Activated CD8-positive, alpha-beta memory T cell treated with anti-CD3 and anti-CD28 coated beads for 48 hours (primary cell): Measurements from ENCODE around the gene LY6G6D.

Source experiments
- DNase-seq, 3 experiments: peaks; one replicate each; pipeline ENCODE4 v3.0.0-alpha.2; 2020; ENCODE audit warnings: low read depth in 2 of 3, low spot score in 2 of 3

LY6G6D gene

GRCh38 chr6:31734247-31734820 lies 19.2 kb downstream of the LY6G6D start:
- no peak for DNase-seq

- DNase-seq, result no peak
These were observed 19.8 kb downstream of the LY6G6D start for GRCh38 chr6:31734821-31735406.

DNA sequence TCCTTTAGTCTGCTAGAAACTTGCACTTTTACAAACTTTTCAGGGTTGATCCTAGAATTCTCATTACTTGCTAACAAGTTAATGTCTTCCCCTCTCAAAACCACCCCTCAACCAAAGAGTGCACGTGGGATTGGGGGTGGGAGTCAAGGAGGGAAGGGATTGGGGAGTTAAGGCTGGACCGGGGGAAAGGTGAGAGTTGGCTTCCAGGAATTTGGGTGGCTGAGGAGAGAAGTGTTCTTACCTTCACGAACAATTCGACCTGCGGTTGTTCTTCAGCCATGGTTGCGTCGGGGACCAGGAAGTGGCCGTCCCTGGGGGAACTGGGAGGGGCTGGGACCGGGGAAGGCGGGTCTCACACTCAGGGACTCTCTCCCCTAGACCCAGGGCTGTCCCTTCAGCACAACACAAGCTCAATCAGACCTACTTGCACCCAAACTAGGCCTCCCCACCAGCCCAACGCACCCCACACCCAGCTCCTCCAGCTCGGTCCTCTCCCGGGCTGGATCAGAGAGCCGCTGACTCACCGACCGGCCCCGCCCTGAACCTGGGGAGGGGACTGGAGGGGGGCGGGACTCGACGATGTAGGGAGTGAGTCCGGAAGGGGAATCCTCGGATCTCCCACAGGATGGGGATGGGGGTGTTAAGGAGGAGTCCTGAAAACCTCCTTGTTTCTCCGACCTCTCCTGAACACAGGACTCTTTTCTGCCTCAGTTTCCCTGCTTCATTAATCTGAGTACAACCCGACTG lies 21.0 kb downstream of the LY6G6D start, which contains the start of gene CLIC1:
Gene CLIC1 (minus strand): TSS at position 510 of the 747 bp plus-strand sequence. CDS start 230 bp downstream, at position 280.
- peak; percentile 56 to 62 (median 58) for DNase-seq

DNA sequence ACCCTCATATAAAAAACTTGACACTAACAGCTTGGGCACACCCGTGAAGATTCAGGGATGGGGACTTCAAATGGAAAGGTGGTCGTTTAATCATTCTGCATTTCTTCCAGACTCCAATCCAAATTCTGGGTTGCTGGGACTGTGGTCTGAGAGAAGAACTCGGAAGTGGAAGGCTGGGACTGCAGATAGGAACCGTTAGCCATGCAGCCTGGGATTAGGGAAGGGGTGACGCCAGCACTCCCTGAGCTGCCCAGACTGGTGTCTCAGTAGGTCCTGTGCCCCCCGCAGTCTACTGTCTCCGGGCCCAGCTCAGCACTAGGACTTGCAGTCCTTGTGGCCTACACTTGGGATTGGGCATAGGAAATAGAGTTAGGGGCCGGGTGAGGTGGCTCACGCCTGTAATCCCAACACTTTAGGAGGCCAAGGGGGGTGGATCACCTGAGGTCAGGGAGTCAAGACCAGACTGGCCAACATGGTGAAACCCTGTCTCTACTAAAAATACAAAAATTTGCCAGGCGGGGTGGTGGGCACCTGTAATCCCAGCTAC lies 21.7 kb downstream of the LY6G6D start:
- DNase-seq, result no peak

DNA sequence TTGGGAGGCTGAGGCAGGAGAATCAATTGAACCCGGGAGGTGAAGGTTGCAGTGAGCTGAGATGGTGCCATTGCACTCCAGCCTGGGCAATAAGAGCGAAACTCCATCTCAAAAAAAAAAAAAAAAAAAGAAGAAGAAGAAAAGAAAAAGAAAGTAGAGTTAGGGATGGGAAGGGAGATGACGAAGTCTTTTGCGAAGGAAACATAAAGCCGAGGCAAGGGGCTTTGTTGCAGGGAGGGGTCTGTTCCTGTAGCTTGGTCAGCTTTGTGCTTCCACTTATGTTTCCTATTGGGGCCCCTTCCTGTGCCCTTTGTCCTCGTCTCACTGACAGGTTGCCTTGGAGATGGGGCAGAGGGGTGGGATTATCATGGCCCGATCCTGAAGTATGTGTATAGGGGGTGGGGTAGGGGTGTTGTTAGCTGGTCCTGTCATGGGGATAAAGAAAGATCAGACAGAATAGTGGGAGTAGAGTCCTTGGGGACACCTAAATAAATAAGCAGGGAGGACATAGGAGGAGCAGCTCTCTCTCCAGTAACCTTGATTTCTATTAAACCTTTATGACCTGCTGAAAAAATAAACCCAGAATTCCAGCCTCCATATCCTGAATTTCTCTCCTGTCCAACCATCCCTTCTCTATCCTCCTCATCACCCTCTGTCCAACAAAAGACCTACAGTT lies 22.3 kb downstream of the LY6G6D start:
- no peak for DNase-seq

DNA sequence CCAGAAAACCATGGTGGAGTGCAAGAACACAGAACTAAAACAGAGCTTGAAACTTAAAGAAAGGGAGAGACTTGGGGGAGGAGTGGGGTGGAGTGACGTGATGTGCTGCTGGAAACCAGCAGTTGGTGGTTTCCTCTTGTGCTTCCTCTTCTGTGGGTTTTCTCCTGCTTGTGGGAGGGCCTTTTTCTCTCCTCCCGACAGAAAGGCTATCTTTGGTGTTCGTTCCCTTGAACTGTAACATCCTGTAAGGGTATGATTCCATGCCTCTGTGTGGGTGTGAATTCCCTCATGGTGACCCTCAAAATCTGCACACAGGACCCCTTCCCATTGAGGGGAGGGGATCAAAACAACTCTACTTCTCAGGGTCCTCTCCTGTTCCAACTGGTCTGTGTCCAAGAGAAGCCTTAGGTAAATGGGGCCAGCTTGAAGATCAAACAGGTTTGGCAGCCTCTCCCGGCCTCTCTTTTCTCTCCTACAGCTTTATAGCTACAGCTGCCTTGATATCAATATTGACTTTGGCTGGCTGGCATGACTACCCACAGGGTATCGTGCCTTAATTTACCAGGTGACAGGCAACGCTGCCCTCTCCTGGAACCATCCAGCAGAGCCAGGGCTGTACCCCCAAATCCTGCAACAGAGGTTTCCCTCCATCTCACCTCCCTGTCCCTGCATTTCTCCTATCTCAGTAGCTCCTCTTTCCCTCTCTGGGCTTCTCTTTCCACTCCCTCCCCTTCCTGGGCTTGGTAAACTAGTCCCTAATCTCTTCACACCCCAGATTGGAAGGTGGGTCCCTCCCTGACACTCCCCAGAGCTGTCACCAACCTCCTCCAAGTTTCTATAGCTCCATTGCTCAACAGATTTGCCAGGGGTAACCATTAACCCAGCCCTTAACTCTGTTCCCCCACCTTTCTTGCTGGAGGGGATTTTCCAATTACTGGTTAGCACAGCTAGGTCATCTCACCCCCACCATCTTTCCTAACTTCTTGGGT lies 23.1 kb downstream of the LY6G6D start:
- no peak for DNase-seq

- peak; percentile 86 to 96 (median 89) for DNase-seq
These were observed 24.7 kb downstream of the LY6G6D start, which contains the start of gene MSH5 for GRCh38 chr6:31739639-31740396. Gene MSH5 (plus strand): TSS chr6:31740005. CDS start chr6:31740467, 462 bp downstream.

GRCh38 chr6:31740397-31741223 lies 25.5 kb downstream of the LY6G6D start:
- no peak for DNase-seq

DNA sequence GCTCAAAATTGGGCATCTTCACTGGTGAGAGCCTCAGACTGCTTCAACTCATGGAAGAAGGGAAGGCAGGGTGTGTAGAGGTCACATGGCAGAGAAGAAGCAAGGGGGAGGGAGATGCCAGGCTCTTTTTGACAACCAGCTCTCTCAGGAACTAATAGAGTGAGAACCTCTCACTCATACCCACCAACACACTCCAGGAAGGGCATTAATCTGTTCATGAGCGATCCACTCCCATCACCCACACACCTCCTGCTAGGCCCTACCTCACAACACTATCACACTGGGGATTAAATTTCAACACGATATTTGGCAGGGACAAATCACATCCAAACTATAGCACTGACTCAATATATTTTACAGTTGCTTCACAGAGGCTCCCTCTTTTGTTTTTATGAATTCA lies 26.7 kb downstream of the LY6G6D start:
- no peak for DNase-seq

- no peak for DNase-seq
These were observed 27.7 kb downstream of the LY6G6D start for GRCh38 chr6:31742894-31743293.

DNA sequence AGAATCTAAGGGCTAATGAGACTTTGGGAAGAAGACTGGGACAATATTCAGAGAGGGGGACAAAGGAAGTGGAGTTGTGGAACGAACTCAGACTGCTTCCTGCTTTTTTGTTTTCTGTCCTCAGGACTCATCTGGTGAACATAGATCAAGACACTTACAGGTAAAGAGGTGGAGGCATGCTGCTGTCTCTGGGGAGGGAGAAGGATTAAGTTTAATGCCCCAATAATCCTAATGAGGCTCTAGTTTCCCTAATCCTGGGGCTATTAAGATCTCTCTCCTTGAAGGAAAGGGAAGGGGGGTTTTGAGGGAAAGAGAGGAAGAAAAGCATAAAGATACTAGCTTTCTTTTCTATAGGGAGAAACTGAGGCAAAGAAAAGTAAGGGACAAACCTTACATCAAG lies 29.3 kb downstream of the LY6G6D start:
- DNase-seq, result no peak

DNA sequence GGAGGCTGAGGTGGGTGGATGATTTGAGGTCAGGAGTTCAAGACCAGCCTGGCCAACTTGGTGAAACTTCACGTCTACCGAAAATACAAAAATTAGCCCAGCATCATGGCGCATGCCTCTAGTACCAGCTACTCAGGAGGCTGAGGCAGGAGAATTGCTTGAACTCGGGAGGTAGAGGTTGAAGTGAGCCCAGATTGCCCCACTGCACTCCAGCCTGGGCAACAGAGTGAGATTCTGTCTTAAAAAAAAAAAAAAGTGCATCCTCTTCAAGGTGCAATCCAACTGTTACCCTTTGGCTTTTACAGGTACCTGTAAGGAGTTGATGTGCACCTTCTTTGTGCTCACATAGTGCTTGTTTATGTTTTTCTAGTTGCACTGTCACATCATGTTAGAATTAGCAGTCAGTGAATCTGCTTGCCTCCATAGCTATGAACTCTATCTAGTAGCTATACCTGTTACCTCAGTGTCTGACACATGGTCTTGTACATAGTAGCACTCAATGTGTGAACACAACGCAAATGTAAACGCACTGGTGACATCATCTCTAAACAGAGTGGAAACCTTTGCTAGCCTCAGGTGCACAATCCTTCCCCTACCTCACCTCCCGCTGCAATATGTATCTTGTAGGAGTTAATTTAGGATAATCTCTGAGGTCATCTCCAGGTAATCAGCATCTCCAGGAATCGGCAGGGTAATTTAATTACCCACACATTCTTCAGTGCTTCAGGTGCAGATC lies 34.3 kb downstream of the LY6G6D start:
- DNase-seq, result no peak

DNA sequence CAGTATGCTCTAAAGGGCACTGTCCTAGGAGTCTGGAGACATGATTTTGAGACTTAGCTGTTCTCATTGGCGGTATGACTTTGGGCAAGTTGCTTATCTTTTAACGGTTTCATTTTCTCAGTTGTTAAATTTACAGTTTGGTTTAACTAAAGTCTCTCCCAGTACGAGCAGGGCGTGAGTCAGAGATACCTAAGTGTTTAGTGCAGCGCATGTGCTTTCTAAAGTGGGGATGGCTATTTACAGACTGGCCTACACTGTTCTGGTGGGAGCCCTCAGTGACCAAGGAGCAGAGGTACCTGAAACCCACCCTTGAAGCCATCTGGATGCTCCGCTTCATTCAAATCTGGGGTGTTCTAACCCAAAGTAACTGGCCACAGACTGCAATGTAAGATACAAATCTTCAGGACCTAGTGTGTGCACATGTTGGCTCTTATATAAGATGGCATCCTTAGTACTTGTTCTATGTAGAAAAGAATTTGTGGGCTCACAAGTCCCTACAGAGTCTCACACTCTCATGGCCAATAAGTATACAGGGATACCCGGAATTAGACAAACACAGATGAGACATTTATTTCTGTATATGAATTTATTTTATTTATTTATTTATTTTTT lies 35.4 kb downstream of the LY6G6D start:
- no peak for DNase-seq

GRCh38 chr6:31752739-31753319 lies 37.7 kb downstream of the LY6G6D start:
- no peak for DNase-seq

DNA sequence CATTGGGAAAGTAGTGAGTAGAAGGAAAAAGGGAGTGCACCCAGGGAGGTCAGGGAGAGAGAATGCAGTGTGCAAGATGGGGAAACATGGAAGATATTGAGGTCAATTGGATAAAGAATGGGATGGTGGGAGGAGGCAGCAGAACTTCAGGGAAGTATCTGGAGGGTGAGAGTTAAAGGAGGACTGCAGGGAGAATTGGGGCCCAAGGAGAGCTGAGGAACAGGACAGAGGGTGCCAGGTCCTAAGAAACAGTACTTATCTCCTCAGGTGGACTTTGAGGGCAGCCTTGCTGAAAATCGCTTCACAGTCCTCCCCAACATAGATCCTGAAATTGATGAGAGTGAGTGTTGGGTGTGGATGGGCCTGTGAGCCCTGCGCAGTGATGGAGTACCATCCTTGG lies 43.1 kb downstream of the LY6G6D start:
- DNase-seq, result no peak

DNA sequence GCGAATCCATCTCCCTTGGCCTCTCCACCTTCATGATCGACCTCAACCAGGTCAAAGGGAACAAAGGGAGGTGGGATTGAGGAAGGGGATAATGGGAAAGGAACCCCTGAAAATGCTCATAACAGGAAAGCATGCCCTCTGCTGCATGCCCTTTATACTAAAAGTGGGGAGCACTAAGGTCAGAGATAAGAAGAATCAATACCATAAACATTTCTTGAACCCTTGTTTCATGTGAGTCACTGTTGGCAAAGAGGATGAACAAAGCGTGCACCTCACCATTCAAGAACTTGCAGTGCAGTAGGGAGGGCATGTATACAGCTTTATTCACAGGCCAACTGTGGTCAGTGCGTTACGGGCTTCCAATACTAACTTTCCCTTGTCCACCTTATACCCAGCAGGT lies 45.6 kb downstream of the LY6G6D start:
- DNase-seq, result no peak

DNA sequence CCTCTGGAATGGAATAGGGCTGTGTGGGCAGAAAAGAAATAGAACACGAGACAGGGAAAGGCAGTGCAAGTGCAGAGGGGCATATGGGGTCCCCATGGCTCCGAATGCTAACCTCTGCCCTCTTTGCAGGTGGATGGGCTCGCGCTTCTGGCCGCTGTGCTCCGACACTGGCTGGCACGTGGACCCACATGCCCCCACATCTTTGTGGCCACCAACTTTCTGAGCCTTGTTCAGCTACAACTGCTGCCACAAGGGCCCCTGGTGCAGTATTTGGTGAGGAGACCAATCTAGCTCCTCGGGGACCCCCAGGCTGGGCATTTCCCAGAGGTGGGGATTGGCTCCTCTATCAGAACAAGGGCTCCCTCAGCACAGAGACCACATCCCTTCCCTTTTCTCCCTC lies 46.2 kb downstream of the LY6G6D start:
- no peak for DNase-seq
